Loucy (cell line): ENCODE data around the gene POU2F1.

Source experiments
- EZH2phosphoT487 ChIP-seq: fragments of 200-600 bp; IDR thresholded peaks from 2 replicates; pipeline ENCODE4 v1.6.1; 2018; ENCODE audit warnings: antibody characterized with exemption, mild to moderate bottlenecking, moderate library complexity, borderline replicate concordance
- TF ChIP-seq, protein P1 (sequence below): fragments of 200-600 bp; sonication (generic); conservative IDR thresholded peaks from 2 replicates; pipeline ENCODE4 v1.5.1; 2014; ENCODE audit warnings: mild to moderate bottlenecking, antibody characterized with exemption, low read length

DNA sequence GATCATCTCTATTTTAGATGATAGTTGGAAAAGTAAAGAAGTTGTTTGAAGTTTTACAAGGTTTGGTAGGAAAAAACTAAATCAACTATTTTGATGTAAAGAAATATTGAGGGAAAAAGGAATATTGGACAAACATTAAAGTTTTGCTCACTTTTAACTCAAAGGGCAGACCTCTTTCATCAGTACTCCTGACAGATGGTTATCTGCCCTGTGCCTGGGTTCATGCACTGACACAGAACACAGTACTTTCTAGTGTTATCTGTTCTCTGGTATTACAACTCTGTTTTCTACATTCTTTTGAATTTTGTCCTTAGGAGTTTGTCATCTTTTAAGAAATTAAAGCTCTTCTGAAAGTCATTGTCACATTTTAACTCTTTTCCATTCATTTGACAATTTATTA lies 118.7 kb downstream of the POU2F1 start:
- TF ChIP-seq, protein P1, sequence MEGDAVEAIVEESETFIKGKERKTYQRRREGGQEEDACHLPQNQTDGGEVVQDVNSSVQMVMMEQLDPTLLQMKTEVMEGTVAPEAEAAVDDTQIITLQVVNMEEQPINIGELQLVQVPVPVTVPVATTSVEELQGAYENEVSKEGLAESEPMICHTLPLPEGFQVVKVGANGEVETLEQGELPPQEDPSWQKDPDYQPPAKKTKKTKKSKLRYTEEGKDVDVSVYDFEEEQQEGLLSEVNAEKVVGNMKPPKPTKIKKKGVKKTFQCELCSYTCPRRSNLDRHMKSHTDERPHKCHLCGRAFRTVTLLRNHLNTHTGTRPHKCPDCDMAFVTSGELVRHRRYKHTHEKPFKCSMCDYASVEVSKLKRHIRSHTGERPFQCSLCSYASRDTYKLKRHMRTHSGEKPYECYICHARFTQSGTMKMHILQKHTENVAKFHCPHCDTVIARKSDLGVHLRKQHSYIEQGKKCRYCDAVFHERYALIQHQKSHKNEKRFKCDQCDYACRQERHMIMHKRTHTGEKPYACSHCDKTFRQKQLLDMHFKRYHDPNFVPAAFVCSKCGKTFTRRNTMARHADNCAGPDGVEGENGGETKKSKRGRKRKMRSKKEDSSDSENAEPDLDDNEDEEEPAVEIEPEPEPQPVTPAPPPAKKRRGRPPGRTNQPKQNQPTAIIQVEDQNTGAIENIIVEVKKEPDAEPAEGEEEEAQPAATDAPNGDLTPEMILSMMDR: no peak
- TF ChIP-seq EZH2phosphoT487: no peak
